ENCODE measurements around the gene FSIP2.

The FSIP2 gene

DNA sequence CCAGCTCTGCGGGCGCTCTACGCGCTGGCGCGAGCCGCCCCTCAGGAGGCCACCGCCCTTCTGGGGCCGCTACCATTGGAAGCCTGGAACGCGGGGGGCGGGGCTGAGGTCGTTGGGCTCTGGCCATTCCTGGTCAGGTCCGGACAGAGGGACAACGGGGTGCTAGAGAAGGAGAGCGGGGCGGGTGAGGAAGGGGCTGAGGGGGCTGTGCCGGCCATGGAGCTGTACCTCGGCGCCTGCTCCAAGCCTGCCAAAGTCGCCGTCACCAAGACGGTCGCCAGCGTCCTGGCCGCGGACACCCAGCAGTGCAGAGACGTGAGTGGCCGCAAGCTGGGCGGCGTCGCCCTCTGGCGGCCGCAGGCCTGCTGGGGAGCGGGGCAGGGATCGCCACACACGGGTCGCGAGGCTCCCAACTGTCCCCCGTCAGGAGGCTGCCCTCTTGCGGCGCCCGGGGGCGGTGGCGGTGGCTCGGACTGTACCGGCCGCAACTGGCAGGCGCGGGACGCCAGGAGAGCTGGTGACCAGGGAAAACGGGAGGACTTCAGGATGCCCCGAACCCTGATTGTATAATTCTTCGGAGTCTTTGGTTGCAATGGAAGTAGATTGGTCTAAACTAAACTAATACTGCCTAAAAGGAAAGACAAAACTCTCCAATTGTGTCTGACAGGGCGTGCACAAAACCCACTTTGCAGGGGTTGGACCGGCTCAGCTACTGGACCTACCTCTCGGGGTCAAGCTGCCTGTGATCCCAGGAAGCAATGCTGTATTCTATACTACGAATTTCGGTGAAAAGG, at the start of gene FSIP2:
TSS of gene FSIP2 (plus strand) at position 126 of the 794 bp plus-strand sequence. CDS start at position 217, 91 bp downstream.
- DNase-seq: no peak

- DNase-seq: no peak
Observed at GRCh38 chr2:185689906-185690539, 48.6 kb upstream of the FSIP2 start.

DNA sequence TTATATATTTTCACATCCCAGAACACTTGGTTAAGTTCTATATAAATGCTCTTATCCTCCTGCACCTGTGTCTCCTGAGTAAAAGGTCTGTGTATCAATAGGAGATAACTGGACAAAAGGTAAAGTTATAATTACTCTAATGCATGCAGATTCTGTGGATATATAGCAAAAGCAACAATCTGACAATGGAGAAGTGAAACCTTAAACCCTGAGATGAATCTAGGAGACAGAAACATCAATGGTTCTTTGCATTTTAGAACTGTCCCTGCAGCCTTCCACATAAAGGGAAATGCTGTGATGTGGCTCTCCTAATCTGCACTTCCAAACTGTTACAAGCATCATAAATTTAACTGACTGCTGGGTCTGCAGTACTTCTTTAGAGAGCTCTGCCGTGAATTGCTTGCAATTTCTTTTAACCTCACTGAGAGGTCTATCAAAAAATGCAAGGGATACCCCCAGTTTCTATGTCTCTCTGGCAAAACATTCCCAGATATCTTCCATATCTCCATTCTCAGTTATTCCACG, 42.8 kb upstream of the FSIP2 start:
- DNase-seq: no peak

DNA sequence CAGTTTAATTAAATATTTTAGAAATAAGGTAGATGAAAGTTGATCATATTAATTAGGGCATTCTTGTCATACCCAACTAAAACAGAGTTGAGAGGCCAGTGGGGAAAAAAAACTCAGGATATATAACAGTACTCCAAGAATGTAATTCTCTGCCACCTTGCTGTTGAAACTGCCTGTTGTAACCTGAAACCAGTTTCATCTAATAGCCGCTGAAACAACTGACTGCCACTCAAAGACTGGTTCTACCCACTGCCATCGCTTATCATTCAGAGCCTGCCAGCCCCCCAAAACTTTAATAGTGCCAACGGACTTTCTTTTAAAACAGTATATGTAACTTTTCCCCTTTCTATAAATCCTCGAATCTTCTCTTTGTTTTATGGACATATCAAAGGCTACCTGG, 37.7 kb upstream of the FSIP2 start:
- peak; percentile 36 for DNase-seq

GRCh38 chr2:185734658-185735057, 3.9 kb upstream of the FSIP2 start:
- no peak for DNase-seq

- DNase-seq: no peak
Observed at GRCh38 chr2:185736210-185736609, 2.4 kb upstream of the FSIP2 start.

DNA sequence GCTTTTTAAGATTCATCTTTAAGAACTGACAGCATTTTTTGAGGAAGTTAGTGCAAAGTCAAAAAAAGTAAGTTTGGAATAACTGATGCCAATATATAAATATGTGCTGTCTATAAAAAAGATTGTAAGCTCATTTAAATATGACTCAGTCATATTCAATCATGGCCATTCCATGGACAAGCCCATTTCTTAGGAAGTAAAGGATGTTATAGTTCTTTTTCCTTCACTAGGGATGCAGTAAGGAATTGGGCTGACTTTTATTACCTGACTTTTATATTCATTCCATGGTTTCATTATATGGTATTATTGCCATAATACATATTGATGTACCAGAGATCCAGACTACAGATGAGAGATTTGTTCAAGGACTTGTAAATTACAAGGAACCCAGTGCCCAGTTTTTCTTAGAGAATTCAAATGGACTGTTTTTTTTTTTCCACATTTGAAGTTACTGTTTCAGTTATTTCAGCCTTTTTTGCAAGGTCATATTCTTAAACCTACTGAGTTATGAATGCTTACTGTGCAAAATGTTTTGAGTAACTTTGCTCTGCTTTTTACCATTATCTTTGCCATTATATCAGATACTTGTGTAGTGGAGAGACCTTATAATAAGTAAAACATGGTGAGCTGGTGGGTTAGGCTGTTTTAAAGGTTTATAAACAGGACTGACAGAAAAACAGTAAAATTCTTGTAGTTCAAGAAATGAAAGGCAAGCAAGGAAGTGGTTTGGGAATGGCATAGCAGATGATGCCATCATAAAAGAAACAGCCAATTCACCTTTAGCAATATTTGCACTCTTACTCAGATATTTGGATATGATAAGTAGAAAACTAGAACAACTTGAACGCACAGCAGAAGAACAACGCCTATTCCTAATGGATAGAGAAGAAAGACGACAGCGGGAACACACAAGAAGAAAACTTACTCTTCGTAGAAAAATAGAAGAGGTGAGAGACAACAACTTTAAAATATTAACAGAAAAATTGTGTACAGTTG, 7.6 kb downstream of the FSIP2 start:
- no peak for DNase-seq

- DNase-seq: no peak
Observed at GRCh38 chr2:185757356-185757755, 18.8 kb downstream of the FSIP2 start.

- DNase-seq: no peak
Observed at GRCh38 chr2:185771396-185771795, 32.8 kb downstream of the FSIP2 start.

- DNase-seq: no peak
Observed at GRCh38 chr2:185780890-185781289, 42.3 kb downstream of the FSIP2 start.

DNA sequence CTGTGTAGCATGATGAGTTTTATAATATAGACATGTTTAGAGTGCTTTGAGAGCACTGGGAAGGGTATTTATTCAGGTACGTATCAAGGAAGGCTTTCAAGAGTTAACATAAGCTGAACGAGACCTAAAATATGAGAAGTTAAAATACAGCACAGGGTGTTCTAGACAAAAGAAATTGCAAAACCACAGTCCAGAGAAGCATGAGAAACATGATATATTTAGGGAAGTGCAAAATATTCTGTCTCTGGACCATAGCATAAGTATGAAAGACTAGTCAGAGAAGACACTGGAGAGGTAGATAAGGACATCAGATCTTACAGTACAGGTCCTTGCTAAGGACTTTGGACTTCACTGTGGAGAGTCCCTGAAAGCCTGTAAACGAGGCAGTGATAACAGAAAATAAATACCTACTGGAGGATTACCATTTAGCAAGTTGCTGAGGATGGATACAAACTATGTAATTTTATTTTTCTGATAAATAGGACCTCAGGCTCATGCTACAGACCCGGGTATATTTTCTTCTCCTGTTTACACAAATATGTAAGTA, 43.7 kb downstream of the FSIP2 start:
- no peak for DNase-seq

DNA sequence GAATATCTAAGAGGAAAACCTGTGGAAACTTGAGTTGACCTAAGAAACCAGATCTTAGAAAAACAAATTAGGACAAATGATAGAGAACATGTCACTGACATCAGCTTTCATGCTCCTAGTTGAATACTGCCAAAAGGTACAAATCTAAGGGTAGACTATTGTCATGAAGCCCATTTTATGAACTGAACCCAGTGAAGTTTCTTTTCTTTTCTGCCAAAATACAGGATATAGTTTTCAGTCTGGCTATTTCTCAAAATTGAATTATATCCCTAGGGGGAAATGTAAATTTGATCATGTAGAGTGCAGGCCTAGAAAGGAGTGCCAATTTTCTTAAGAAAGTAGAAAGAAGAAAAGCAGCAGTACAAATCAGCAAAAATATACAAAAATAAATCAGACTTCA, 46.6 kb downstream of the FSIP2 start:
- no peak for DNase-seq

DNA sequence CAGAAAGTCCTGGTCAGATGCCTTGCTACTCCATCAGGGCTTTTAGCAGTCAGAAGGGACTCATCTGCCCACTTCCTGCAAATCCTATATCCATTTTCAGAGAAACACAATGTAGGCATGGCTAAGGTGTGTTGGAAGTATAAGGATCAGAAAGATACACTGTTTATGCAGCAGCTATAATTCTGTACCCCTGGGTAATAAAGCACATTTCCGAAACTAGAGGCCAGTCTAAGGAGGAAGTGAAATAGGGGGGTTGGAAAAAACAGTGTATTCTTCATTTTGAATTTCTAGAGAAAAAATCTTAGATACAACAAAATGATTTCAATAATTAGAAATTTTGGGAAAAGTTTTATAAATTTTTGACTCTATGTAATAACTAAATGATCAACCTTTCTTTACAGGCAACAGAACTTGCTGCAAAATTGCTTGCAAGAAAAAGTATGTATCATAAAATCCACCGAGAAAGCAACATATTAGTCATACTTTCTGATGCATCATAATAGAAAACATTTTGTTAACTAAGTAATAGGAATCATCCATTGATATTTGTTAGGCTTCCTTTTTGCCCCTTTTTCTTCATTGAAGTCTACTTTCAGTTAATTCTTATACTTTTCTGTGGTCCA, 47.4 kb downstream of the FSIP2 start:
- no peak for DNase-seq

- DNase-seq: no peak
Observed at GRCh38 chr2:185787227-185788145, 48.9 kb downstream of the FSIP2 start.

DNA sequence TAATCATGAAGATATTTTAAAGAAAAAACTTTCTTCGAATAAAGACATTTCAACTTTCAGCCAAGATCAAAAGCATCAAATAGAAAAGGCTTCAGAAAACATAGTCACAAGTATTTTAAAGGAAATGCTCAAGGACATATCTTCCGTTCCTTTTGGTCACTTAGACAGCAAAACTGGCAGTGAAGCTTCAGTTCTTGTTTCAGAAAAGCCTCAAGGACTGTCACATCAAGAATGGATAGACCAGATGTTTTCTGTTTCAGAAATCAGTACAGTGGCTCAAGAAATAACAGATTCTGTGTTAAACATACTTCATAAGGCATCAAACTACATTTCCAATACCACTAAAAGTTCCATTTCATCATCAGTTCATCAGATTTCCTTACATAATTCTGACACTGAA, 51.8 kb downstream of the FSIP2 start:
- no peak for DNase-seq

- DNase-seq: no peak
Observed at GRCh38 chr2:185793532-185794345, 55.1 kb downstream of the FSIP2 start.

DNA sequence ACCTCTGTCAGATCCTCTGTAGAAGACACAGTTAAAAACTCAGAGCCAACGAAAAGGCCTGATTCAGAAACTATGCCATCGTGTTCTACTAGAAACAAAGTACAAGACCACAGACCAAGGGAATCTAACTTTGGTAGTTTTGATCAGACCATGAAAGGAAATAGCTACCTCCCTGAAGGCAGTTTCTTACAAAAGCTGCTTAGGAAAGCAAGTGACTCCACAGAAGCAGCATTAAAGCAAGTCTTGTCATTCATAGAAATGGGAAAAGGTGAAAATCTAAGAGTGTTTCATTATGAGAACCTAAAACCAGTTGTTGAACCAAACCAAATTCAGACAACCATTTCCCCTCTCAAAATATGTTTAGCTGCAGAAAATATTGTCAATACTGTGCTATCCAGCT, 58.2 kb downstream of the FSIP2 start:
- no peak for DNase-seq

GRCh38 chr2:185802926-185803325, 64.3 kb downstream of the FSIP2 start:
- no peak for DNase-seq

- no peak for DNase-seq
Observed at GRCh38 chr2:185806783-185807182, 68.2 kb downstream of the FSIP2 start.

- DNase-seq: no peak
Observed at GRCh38 chr2:185807351-185807750, 68.7 kb downstream of the FSIP2 start.

Measured in NCI-H510A treated with DMSO at 0.1 percent for 48 hours (cell line).